Astrocyte of the spinal cord (primary cell): Measurements from ENCODE around the gene DDX5.

Experiments
- DNase-seq: peaks from one replicate; pipeline ENCODE4 v3.0.0; 2011; ENCODE audit warnings: low read depth, low spot score
- H3K4me3 ChIP-seq: 2 replicates; pipeline ENCODE4 v1.5.1; 2011; ENCODE audit warnings: low read depth, mild to moderate bottlenecking, low read length, moderate library complexity
- in situ Hi-C: cut with HindIII; loops from 2 replicates; pipeline ENCODE4 v1.10.0; 2017; ENCODE audit warnings: low sequenced_read_pairs
- TF ChIP-seq, protein P1 (sequence below): IDR thresholded peaks from 2 replicates; pipeline ENCODE4 v1.5.1; 2012; ENCODE audit warnings: low read depth, mild to moderate bottlenecking, low read length, inconsistent platforms

Gene DDX5

DNA sequence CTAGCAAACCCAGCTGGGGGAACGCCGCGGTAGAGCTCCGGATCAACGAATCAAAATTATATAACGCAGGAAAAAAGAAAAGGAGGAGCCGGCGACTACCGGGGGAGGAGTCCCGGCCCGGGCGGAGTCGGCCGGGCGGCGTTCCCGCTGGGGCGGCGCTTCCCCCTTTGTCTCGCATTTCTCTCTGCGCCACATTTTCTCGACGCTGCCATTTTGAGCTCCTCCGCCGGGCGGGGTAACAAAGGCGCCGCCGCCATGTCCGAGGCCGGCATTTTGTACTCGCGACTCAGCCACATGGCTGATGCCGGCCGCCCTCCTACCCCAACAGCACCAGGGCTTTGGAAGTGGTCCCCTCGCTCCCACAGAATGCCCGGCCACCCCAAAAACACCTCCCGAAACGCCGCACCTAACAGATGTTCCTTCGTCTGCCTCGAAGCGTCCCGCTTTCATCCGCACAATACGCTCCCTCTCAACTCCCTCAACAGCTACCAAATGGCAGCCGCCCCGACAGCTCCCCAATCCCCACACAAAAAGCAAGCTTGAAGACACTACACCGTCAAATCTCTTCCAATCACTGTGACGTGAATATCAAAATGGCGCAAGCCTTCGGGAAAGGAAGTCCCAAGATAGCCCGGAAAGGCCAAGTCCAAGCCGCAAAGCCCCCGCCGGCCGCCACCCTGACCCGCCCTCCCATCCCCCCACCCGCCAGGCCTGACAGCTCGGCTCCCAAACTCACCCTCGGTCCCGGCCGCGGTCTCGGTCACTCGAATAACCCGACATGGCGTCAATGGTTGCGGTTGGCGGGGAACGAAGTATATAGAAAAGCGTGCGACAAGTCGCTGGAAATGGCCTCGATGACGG lies 519 bp downstream of the DDX5 start:
- in situ Hi-C loops: no loop called here

DNA sequence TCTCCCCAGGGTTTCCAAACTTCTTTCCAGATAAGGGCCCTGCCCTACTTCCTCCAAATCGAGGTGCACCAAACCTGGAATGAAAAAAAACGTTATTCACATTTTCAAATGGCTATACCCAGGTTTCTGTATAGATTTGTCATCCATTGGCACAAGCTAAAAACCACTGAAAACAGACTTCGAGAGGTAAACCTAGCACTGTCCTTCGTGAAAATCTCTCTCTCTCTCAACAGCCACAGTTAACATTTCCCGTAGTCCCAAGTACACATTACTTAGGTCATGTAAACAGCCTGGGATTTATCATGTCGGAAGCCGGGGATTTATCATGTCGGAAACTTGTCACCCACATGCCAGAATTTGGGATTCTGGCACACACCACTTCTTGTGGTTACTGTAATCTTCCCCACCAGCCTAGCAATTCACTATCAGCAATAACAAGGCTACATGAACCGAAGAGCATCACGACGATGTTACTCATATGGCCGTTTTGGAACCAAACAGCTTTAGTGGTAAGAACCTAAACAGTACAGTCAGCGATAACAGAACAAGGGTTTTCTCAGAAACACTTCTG lies 1.2 kb downstream of the DDX5 start:
- no peak for DNase-seq
- TF ChIP-seq, protein P1, sequence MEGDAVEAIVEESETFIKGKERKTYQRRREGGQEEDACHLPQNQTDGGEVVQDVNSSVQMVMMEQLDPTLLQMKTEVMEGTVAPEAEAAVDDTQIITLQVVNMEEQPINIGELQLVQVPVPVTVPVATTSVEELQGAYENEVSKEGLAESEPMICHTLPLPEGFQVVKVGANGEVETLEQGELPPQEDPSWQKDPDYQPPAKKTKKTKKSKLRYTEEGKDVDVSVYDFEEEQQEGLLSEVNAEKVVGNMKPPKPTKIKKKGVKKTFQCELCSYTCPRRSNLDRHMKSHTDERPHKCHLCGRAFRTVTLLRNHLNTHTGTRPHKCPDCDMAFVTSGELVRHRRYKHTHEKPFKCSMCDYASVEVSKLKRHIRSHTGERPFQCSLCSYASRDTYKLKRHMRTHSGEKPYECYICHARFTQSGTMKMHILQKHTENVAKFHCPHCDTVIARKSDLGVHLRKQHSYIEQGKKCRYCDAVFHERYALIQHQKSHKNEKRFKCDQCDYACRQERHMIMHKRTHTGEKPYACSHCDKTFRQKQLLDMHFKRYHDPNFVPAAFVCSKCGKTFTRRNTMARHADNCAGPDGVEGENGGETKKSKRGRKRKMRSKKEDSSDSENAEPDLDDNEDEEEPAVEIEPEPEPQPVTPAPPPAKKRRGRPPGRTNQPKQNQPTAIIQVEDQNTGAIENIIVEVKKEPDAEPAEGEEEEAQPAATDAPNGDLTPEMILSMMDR: no peak
- in situ Hi-C loops: no loop called here

More for the DNA sequence above, 519 bp downstream of the DDX5 start:
- peak overlapping the region; percentile 98 for H3K4me3 ChIP-seq
- TF ChIP-seq, protein P1: no peak
- DNase-seq: peak; percentile 90

DNA sequence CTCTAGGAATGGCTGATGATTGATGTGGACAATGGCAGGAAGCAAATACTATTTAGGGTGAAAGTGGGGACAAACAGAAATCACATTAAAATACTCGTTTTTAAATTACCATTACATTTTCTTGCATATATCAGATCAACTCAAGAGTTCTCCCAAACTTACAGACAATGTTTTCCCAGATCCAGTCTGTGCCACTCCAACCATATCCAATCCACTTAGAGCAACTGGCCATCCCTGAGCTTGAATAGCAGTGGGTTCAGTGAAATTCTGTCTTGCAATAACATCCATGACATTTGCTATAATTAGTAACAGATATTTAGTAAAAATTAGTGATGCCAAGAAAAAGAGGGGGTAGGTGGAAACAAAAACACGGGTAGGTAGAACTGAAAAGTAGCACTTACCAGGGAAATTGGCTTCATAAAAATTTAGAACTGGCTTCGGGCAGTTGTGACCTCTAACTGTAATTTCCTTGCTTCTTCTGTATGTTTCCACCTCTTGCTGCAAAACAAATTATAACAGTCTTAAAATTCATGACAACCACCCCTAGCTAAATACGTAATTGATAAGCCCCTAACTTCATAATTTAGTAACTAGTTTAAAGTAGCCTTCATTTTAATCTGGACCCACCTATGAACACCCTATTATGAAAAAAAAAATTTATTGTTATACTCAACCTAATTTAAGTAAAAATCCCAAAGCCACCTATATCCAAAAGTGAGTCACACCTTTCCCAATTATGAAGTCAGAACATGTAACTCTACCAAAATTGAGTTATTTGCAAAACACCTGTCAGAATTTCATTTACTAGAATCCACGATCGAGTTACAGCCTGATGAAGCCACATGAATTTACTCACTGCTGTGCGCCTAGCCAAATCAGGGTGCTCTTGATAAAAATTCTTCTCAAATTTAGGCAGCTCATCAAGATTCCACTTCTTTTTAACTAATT lies 2.0 kb downstream of the DDX5 start:
- in situ Hi-C loops: no loop called here
- no peak for DNase-seq
- TF ChIP-seq, protein P1: no peak
- H3K4me3 ChIP-seq: peak overlapping the region; percentile 98

More for the DNA sequence above, 1.2 kb downstream of the DDX5 start:
- peak overlapping the region; percentile 98 for H3K4me3 ChIP-seq

DNA sequence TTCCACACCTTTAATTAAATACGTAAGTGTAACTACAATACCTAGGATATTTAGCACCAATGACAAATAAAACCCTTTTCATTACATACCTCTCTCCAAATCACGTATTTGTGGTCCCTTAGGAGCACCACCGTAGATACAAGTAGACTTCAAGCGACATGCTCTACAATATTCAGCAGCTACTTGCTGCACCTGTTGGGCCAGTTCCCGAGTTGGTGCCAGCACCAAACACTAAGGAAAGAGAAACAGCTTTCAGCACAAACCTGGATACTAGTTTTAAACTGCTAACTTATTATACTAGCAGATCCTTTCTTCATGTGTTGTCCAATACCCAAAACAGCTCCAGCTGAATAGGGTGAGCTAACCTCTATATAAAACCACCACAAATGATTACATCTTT lies 2.7 kb downstream of the DDX5 start:
- no peak for DNase-seq
- no peak overlapping the region for H3K4me3 ChIP-seq
- in situ Hi-C loops: no loop called here
- TF ChIP-seq, protein P1: no peak

DNA sequence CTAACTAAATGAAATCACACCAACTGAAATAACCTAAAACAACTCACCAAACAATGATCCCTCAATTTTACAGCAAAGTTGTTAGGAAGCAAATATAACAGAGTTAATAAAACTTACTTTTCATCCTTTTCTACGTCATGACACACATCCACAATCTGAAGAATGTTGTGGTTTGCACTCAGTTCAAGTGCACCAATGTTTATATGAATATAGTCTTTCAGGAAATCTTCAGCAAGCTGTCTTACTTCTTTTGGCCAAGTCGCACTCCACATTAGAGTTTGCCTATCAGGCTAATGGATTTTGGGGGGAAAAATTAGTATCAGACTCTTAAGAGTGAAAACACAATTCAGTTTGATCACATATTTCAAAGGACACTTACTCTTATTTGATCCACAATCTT lies 3.3 kb downstream of the DDX5 start:
- no peak overlapping the region for H3K4me3 ChIP-seq
- DNase-seq: no peak
- TF ChIP-seq, protein P1: no peak
- in situ Hi-C loops: no loop called here

DNA sequence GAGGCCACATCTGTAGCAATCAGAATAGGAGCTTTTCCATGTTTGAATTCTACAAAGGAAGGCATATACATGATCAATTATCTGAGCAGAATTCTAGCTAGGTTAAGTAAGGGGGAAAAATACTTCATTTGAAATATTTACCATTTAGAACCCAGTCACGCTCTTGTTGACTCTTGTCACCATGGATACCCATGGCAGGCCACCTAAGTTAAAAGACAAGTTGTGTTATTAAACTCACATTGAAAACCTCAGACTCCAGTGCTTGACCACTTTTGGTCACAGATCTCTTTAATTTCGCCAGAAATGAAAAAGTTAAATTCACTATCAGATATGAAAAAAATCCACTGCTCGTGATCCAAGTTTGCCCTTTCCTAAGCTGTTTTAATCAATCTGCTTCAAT lies 4.1 kb downstream of the DDX5 start:
- DNase-seq: no peak
- in situ Hi-C loops: no loop called here
- TF ChIP-seq, protein P1: no peak
- no peak overlapping the region for H3K4me3 ChIP-seq
